HFF-Myc (cell line): ENCODE results near the gene HS1BP3.
A peak's percentile ranks its signal among the peaks of the same experiment; 100 is the strongest.

Experiments
- DNase-seq: peaks from one replicate; pipeline ENCODE4 v3.0.0-alpha.2; 2011; ENCODE audit warnings: low read depth; ENCODE audit errors: extremely low read depth
- H3K4me3 ChIP-seq: replicated peaks from 2 replicates; pipeline ENCODE4 v1.5.1; 2011; ENCODE audit warnings: low read depth, mild to moderate bottlenecking, control low read depth, low read length
- TF ChIP-seq, protein P1 (sequence below): IDR thresholded peaks from 2 replicates; pipeline ENCODE4 v1.5.1; 2012; ENCODE audit warnings: mild to moderate bottlenecking, low read depth, low read length, control low read depth; ENCODE audit errors: missing control alignments

The HS1BP3 gene

DNA sequence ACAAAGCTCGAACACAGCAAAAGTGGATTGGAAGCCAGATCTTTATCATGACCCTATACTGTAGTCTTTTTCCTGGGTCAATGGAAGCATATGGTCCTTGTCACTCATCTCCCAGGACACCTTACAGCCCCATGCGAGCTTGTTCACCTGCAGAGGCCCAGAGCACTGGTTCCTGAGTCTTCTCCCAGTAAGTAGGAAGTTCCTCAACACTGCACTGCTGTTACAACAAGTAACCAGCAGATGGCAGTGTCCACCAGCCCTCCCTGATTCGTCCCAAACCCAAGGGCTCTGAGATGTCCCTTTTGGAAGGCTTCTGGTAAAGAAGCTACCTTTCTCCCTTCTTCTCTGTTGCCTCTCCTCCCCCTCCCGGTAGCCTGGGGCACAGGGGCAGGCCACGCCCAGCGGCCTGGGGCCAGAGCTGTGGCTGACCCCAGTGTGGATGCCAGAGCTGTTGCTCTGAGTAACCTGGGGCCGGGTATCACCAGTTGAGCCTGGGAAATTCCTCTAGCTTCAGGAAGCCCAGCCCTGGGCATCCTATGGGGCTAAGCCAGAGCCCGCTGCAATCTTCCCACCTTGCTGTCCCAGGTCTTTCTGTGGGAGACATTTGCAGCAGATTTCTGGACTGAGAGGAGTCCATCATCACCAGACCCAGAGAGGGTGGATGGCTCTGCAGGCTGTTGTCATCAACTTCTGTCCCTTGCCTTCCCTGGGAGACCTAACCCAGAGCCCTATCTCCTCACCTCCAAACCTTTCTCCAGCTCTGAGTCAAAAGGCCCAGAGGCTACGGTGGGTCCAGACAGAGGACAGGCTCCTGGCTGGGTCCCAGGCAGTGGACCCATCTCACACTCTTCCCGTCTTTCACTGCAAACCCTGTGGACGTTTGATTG, 10.8 kb upstream of the HS1BP3 start:
- TF ChIP-seq, protein P1, sequence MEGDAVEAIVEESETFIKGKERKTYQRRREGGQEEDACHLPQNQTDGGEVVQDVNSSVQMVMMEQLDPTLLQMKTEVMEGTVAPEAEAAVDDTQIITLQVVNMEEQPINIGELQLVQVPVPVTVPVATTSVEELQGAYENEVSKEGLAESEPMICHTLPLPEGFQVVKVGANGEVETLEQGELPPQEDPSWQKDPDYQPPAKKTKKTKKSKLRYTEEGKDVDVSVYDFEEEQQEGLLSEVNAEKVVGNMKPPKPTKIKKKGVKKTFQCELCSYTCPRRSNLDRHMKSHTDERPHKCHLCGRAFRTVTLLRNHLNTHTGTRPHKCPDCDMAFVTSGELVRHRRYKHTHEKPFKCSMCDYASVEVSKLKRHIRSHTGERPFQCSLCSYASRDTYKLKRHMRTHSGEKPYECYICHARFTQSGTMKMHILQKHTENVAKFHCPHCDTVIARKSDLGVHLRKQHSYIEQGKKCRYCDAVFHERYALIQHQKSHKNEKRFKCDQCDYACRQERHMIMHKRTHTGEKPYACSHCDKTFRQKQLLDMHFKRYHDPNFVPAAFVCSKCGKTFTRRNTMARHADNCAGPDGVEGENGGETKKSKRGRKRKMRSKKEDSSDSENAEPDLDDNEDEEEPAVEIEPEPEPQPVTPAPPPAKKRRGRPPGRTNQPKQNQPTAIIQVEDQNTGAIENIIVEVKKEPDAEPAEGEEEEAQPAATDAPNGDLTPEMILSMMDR, result peak; percentile 96
- no peak overlapping the region for H3K4me3 ChIP-seq
- DNase-seq, result peak; percentile 56

DNA sequence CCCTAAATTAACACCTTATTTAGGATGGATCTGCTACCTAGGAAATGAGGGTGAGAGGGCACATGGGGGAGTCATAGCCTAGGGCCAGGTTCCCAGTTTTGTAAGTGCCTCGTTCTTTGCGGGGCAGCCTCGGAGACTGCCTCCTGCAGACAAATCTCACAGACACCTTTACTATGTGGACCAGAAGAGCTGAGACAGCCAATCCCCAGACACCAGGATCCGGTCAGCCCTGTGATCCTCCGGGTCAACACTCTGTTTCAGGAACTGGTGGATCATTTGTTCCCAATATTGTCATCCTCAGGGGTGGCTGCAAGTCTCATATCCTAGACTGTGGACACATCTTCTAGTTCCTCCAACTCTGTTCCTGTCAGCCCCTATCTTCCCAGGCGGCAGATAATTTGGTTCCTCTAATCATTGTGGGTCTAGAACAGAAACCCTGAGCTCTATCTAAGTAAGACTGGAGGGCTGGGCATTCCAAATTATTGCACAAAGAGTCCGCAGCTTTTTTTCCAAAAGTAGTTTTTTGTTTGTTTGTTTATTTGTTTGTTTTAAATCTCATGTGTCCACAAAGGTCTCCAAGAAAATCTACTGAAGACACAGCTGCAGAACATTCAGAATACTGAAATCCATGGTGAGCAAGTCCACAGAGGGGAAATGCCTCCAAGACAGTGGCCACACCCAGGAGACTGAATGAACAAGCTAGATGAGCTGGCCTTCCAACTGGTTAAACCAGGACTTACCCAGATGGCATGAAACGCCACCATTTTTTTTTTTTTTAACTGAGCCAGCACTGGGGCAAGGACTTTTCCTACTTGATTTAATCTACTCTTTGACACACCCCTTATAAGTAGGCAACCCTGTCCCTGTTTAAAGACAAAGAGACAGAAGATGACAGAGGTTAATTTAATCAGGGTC, 9.9 kb upstream of the HS1BP3 start:
- DNase-seq, result no peak
- TF ChIP-seq, protein P1, result no peak
- no peak overlapping the region for H3K4me3 ChIP-seq

DNA sequence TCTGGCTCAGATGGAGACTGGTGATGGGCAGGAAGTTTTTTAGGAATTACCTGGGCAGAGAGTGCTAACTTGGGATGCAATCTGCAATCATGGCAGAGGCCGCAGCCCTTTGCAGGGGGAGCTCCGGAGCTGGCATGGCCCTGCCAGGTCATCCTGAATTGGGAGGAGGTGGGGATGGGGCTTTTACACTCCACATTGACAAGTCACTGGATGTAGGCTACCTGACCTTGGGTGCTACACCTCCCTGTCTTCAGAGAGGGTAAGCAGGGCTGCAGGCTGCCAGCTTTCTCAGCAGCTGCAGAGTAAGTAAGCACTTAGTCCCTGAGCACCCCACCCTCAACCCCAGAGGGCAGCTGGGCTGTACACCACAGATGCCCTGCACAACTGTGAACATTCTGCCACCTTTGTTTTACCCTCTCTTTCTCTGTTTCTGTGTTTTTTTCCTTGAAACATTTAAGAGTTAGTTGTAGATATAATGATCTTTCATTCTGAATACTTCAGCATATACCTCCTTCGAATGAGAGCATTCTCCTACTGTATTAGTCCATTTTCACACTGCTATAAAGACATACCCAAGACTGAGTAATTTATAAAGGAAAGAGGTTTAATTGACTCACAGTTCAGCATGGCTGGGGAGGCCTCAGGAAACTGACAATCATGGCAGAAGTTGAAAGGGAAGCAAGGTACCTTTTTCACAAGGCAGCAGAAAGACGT, 6.8 kb upstream of the HS1BP3 start:
- no peak for DNase-seq
- TF ChIP-seq, protein P1, result no peak
- H3K4me3 ChIP-seq, result no peak overlapping the region

DNA sequence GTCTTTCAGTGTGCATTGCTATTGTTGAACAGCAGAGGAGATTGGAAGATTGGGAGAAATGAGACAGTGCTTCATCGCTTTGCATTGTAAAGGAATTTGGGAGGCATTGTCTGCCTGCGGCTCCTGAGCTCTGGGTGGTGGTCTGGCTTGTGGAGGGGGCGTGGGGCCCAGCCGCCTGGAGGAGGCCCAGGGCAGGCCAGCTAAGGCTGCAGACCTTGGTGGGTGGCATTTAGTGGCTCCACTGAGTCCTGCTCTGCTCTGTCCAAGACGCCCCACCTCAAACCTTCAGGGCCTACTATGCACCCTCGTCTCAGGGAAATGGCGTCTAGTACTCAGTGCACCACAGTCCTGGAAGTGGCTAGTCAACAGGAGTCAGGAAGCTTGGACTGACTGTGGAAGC, 5.7 kb upstream of the HS1BP3 start:
- TF ChIP-seq, protein P1, result no peak
- no peak for DNase-seq
- H3K4me3 ChIP-seq, result no peak overlapping the region

DNA sequence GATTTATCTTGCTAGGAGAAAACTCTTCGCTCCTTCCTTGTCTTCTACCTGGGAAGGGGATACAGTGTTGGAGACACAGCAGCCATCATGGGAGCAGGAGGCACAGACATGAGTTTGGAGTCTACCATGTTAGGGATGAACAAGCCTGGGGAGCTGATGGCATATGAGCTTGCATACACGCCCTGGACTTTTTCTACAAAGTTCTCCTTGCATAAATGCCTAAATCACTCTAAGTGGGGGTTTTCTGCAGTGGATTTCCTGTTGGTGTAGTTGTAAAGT, 3.6 kb upstream of the HS1BP3 start:
- no peak for DNase-seq
- no peak overlapping the region for H3K4me3 ChIP-seq
- TF ChIP-seq, protein P1, result no peak

DNA sequence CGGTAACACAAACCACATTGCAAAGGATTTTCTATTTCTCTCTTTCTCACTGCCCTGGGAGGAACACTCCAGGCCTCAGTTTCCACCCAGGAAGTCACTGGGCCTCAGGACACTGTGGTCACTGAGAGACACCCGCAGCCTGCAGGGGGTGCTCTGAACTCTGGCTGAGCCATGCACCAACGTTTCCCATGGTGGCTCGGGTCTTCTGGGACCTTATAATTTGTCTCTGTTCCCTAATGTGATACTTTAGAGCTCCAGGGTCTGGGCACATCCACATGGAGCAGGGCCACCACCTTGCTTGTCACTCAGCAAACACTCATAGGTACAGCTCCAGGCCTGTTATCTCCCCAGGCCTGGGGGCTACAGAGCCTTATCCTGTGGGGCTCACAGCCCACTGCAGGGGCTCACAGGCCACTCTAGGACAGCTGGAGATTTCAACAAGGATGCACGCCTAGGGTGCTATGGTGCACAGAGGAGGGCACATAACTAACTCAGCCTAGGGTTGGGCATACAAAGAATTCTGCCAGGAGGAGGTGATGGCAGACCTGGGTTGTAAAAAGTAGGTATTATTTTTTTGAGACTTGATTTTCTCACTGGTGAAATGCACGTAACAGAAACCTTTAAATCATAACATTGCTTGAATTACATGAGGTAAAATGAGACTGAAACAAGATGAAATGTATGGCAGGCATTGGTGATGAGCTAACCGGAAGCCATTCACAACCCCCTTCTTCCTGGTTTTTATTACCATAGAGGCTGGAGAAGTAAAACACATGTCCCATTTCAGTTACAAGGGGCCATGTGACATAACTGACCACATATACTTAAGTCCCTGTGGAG, 3.0 kb upstream of the HS1BP3 start:
- TF ChIP-seq, protein P1, result no peak
- DNase-seq, result no peak

More for the DNA sequence above, 3.0 kb upstream of the HS1BP3 start:
- H3K4me3 ChIP-seq, result no peak overlapping the region
